Stimulated activated naive CD8-positive, alpha-beta T cell treated with anti-CD3 and anti-CD28 coated beads, Interleukin-15, Interleukin-2, amounts not matched to agents 100 ng/mL and 50 ng/mL, for 24 hours (primary cell): ENCODE measurements around the gene RPN1.
"Not testable (repeated sequence)": the region's sequence is repeated elsewhere in the genome, so short reads cannot be mapped to it uniquely, and the experiment has no call there.

Source experiments
- H3K27ac Mint-ChIP-seq: one replicate; pipeline ENCODE4 v1.8.0; 2021; ENCODE audit warnings: mild to moderate bottlenecking, mixed read lengths
- H3K27me3 Mint-ChIP-seq: one replicate; pipeline ENCODE4 v1.8.0; 2021; ENCODE audit warnings: mixed read lengths
- H3K36me3 Mint-ChIP-seq: one replicate; pipeline ENCODE4 v1.8.0; 2021; ENCODE audit warnings: low read depth, mixed read lengths
- H3K4me1 Mint-ChIP-seq: one replicate; pipeline ENCODE4 v1.8.0; 2021; ENCODE audit warnings: low read depth, mixed read lengths
- H3K4me3 Mint-ChIP-seq: one replicate; pipeline ENCODE4 v1.8.0; 2021; ENCODE audit warnings: mild to moderate bottlenecking, mixed read lengths
- H3K9me3 Mint-ChIP-seq: one replicate; pipeline ENCODE4 v1.8.0; 2021; ENCODE audit warnings: mixed read lengths

Gene RPN1

DNA sequence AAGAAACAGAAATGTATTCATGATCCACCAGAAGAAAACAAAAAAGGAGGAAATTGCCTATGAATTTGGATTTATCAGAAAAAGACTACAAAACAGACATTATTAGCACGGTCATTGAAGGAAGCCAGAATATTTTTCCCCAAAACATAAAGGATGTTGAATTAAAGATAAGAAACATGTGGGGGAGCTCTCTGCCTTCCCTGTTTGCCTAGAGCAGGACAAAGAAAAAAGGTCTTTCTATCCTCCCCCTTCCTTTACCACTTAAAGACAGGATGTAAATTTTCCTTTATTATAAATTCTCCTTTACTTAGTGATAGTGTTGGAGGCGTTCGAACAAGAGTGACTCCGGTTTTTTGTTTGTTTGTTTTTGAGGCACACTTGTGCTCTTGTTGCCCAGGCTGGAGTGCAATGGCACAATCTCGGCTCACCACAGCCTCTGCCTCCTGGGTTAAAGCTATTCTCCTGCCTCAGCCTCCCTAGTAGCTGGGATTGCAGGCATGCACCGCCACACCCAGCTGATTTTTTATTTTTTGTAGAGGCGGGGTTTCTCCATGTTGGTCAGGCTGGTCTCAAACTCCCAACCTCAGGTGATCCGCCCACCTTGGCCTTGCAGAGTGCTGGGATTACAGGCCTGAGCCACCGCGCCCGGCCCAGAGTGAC is 14.9 kb upstream of the RPN1 start:
- H3K27me3 Mint-ChIP-seq: no peaks in the 10 kb centered on the region
- no peak overlapping the region for H3K27ac Mint-ChIP-seq
- no peaks in the 10 kb centered on the region for H3K36me3 Mint-ChIP-seq
- no peak overlapping the region for H3K4me3 Mint-ChIP-seq
- H3K9me3 Mint-ChIP-seq: no peaks in the 10 kb centered on the region
- no peaks in the 10 kb centered on the region for H3K4me1 Mint-ChIP-seq

DNA sequence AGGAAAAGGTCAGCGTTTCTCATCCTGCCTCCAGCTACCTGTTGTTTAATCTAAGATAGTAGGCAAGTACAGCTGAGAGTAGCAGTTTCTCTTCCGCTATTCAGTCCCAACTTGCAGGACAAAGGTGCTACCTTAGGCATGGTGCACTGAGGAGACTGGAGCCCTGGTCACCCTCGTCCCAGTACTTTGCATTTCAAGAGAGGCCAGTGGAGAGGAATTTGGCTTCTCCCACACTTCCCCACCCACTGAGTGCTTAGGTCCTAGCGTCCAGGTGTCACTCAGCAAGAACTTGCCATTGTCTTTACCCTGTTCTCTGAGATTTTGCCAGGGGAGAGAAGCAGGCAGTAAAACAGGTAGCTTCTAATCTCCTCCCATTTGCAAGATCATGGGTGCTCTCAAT is 12.5 kb upstream of the RPN1 start:
- Mint-ChIP-seq H3K4me1 (no peaks in the 10 kb centered on the region), H3K4me3 (no peak overlapping the region), H3K9me3 (no peaks in the 10 kb centered on the region), H3K27ac (no peak overlapping the region), H3K27me3 (no peaks in the 10 kb centered on the region), H3K36me3 (no peaks in the 10 kb centered on the region)

DNA sequence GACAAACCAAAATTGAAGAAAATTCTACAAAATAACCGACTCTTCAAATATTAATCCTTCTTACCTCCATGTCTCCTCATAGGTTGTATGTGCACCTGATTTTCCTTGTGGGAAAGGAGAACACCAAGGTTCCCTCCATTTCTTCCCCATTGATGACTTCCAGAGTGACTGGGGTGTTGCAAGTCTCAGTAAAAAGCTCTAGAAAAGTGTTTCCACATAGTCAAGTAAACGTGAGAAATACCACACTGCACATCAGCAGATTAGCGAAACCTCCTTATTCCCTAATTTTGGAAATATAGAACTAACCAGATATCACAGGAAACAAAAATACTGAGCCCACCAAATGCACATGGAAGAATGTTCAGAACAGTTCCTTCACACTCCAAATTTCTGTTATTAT is 4.9 kb upstream of the RPN1 start:
- Mint-ChIP-seq H3K36me3 (no peaks in the 10 kb centered on the region), H3K4me3 (no peak overlapping the region), H3K4me1 (peaks cover 13% of the 10 kb centered on the region), H3K27me3 (no peaks in the 10 kb centered on the region), H3K9me3 (no peaks in the 10 kb centered on the region), H3K27ac (no peak overlapping the region)

DNA sequence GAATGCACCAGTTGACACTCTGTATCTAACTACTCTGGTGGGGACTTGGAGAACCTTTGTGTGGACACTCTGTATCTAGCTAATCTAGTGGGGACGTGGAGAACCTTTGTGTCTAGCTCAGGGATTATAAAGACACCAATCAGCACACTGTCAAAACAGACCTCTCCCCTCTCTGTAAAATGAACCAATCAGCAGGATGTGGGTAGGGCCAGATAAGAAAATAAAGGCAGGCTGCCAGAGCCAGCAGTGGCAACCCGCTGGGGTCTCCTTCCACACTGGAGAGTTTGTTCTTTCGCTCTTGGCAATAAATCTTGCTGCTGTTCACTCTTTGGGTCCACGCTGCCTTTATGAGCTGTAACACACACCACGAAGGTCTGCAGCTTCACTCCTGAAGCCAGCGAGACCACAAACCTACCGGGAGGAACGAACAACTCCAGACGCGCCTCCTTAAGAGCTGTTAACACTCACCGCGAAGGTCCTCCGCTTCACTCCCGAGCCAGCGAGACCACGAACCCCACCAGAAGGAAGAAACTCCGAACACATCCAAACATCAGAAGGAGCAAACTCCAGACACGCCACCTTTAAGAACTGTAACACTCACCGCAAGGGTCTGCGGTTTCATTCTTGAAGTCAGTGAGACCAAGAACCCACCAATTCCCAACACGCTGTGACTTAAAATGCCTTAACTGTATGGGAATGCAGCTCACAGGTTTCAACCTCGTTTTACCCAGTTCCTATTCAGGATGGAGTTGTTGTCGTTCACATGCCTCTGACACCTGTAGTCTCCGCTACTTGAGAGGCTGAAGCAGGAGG is 3.6 kb upstream of the RPN1 start:
- not testable (repeated sequence) for H3K36me3 Mint-ChIP-seq, H3K27ac Mint-ChIP-seq, H3K9me3 Mint-ChIP-seq, H3K27me3 Mint-ChIP-seq
- Mint-ChIP-seq H3K4me1 (peaks cover 17% of the 10 kb centered on the region), H3K4me3 (peak overlapping the region; percentile 74)

DNA sequence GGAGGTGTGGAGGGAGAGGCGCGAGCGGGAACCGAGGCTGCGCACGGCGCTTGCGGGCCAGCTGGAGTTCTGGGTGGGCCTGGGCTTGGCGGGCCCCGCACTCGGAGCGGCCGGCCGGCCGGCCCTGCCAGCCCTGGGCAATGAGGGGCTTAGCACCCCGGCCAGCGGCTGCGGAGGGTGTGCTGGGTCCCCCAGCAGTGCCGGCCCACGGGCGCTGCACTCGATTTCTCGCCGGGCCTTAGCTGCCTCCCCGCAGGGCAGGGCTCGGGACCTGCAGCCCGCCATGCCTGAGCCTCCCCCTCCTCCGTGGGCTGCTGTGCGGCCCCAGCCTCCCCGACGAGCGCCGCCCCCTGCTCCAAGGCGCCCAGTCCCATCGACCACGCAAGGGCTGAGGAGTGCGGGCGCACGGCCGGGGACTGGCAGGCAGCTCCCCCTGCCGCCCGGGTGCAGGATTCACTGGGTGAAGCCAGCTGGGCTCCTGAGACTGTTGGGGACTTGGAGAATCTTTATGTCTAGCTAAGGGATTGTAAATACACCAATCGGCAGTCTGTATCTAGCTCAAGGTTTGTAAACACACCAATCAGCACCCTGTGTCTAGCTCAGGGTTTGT is 2.9 kb upstream of the RPN1 start:
- H3K27ac Mint-ChIP-seq, H3K36me3 Mint-ChIP-seq, H3K9me3 Mint-ChIP-seq, H3K27me3 Mint-ChIP-seq: not testable (repeated sequence)
- Mint-ChIP-seq H3K4me1 (peaks cover 24% of the 10 kb centered on the region), H3K4me3 (peak overlapping the region; percentile 74)

DNA sequence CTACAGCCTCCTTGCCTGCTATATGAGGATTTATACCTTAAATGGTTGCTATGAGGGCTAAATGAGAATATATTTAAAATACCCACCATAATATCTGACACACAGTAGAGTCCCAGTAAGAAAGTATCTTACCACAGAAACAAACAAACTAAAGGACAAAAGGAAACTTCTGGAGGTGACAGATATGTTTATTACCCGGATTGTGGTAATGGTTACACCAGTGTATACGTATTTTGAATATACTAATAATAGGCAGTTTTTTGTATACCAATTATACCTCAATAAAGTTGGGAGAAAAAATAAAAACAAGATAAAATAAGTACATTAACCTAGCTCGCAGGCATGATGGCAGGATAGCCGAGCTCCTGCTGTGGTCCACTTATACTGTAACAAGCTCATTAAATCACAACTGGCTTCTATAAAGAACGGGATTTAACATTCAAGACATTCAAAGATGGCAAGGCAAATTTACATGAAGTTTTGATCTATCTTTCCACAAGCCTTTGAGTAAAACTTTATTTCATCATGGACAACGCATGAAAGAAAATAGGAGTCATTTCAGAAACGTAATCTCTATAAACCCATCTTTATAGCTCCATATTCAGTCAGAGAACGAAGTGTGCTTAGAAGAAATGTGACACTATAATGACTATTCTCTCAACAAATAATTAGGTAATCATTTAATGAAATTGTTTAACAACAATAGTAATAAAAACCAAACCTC is 1.5 kb downstream of the RPN1 start:
- no peaks in the 10 kb centered on the region for H3K9me3 Mint-ChIP-seq

DNA sequence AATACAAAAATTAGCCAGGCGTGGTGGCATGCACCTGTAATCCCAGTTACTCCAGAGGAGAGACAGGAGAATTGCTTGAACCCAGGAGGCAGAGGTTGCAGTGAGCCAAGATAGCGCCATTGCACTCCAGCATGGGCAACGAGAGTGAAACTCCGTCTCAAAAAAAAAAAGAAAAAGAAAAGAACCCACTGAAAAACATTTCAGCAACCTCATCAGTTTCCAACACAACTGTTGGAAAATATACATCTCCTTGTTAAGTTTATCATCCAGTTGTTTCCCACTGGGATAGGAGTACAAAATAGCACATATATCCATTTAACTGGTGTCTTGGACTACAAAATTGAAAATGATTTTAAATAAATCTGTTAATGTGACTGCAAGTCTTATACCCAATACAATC is 2.2 kb downstream of the RPN1 start:
- no peaks in the 10 kb centered on the region for H3K27me3 Mint-ChIP-seq
- peak overlapping the region; percentile 88 for H3K27ac Mint-ChIP-seq
- no peaks in the 10 kb centered on the region for H3K9me3 Mint-ChIP-seq
- H3K36me3 Mint-ChIP-seq: peaks cover 34% of the 10 kb centered on the region
- H3K4me1 Mint-ChIP-seq: peaks cover 42% of the 10 kb centered on the region
- H3K4me3 Mint-ChIP-seq: peak overlapping the region; percentile 95

More for the DNA sequence above, 1.5 kb downstream of the RPN1 start:
- Mint-ChIP-seq H3K36me3 (peaks cover 30% of the 10 kb centered on the region), H3K4me3 (peak overlapping the region; percentile 95), H3K27me3 (no peaks in the 10 kb centered on the region), H3K27ac (peak overlapping the region; percentile 88), H3K4me1 (peaks cover 47% of the 10 kb centered on the region)

DNA sequence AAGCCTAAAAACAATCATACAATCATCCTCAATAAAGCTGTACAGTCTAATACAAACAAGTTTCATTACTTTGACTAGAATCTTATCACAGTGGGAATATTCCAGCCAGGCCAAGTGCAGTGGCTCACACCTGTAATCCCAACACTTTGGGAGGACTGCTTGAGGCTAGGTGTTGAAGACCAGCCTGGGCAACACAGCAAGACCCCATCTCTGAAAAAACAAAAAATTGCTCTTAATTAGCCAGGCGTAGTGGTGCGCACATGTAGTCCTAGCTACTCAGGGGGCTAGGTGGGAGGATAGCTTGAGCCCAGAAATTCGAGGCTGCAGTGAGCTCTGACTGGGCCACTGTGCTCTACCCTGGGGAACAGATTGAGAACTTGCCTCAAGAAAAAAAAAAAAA is 3.3 kb downstream of the RPN1 start:
- H3K27ac Mint-ChIP-seq: peak overlapping the region; percentile 45
- peak overlapping the region; percentile 16 for H3K4me3 Mint-ChIP-seq
- peaks cover 44% of the 10 kb centered on the region for H3K36me3 Mint-ChIP-seq
- peaks cover 48% of the 10 kb centered on the region for H3K4me1 Mint-ChIP-seq
- no peaks in the 10 kb centered on the region for H3K27me3 Mint-ChIP-seq
- H3K9me3 Mint-ChIP-seq: no peaks in the 10 kb centered on the region

DNA sequence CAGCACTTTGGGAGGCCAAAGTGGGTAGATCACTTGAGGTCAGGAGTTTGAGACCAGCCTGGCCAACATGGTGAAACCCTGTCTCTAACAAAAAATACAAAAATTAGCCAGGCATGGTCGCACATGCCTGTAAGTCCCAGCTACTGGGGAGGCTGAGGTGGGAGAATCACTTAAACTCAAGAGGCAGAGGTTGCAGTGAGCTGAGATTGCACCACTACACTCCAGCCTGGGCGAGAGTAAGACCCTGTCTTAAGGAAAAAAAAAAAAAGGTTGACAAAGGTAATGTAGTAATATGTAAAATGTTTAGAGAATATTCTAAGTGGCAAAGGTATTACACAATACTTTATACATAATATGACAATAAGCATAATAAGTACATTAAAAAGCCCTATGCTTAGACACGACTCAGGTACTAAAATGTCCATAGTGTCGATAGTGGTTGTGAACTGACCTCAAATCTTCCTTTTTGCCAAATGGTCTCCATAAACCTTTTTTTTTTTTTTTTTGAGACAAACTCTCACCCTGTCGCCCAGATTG is 16.5 kb downstream of the RPN1 start:
- Mint-ChIP-seq H3K9me3 (no peaks in the 10 kb centered on the region), H3K4me1 (no peaks in the 10 kb centered on the region), H3K4me3 (no peak overlapping the region), H3K27me3 (no peaks in the 10 kb centered on the region), H3K27ac (no peak overlapping the region), H3K36me3 (peaks cover 56% of the 10 kb centered on the region)

DNA sequence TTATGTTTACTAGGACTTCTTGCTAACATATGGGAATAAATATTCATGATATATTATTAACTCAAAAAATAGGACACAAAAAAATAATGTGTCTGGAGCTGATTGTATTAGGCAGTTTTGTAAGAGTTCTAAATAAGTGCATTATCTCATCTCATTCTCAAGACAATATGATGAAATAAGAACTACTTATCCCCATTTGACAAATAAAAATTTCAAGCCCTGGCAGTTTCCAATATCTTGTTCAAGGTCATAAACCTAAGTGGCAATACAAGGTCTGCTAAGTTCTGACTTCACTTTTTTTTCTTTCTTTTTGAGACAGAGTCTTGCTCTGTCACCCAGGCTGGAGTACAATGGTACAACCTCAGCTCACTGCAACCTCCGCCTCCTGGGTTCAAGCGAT is 18.3 kb downstream of the RPN1 start:
- Mint-ChIP-seq H3K27me3 (no peaks in the 10 kb centered on the region), H3K9me3 (no peaks in the 10 kb centered on the region), H3K27ac (no peak overlapping the region), H3K4me1 (no peaks in the 10 kb centered on the region), H3K4me3 (no peak overlapping the region), H3K36me3 (peaks cover 54% of the 10 kb centered on the region)

DNA sequence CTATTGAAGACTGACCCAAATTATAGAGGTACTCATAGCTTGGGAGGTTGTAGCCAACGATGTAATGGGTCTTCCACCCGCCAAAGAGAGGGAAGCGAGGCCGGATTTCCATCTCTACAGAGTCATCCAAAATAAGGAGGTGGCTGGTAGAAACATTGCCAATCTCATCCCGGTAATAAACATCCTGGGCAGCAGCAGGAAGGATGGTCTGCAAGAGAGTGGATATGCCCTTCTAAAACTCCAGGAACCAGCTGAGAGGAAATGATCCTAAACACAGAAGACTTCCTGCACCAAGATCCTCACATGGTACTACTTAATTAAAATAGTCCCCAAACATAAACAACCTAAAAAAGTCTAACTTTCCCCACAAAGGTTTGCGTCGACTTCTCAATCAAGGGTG is 20.7 kb downstream of the RPN1 start:
- Mint-ChIP-seq H3K27ac (no peak overlapping the region), H3K4me3 (no peak overlapping the region), H3K4me1 (no peaks in the 10 kb centered on the region), H3K36me3 (peaks cover 67% of the 10 kb centered on the region), H3K27me3 (no peaks in the 10 kb centered on the region), H3K9me3 (no peaks in the 10 kb centered on the region)

DNA sequence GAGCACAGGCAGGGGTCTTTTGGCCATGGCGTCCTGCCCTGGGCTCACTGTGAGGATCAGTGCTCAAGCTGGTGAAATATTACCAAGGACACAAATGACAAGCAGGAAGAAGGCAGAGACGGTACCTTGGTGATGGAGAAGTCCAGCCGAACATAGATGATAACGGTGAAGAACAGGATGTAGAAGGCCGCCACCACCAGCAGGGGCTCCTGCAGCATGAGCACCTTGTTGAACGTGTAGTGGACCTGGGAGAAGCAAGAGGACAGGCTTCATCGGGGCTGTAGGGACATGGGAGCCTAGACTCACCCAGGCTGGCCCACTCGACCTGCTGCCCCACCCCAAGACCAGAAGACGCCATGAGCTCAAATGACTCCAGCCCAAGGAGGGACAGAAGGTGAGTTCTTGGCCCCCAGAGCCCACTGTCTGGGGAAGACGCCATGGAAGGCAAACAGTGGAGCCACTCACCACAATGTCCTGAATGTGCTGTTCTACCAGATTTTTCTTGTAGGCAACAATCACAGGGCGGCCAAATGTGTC is 25.1 kb downstream of the RPN1 start:
- Mint-ChIP-seq H3K4me1 (peaks cover 10% of the 10 kb centered on the region), H3K9me3 (no peaks in the 10 kb centered on the region), H3K27ac (no peak overlapping the region), H3K4me3 (no peak overlapping the region), H3K36me3 (peaks cover 76% of the 10 kb centered on the region), H3K27me3 (no peaks in the 10 kb centered on the region)

DNA sequence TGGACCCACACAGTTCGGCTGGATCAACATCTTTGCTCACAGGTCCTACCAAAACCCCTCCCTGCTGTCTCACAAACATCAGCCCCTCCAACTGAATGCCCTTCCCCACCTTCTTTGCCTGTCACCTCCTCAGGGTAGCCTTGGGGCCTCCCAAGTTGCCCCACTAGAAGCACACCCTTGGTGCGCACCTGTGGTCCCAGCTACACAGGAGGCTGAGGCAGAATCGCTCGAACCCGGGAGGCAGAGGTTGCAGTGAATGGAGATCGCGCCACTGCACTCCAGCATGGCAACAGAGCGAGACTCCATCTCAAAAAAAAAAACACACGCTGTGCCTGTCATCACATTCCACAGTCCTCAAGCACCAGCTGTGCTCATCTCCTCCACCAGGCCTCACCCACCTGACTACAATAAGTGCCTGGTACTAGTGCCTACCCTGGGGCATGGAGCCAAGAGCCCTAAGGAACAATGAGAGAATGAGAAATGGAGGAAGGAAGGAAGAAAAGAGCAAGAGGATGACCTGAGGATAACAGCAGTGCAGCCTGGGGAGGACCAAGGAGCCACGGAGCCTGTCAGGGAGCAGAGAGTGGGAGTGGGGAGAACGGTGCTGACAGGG is 26.0 kb downstream of the RPN1 start:
- H3K36me3 Mint-ChIP-seq: peaks cover 76% of the 10 kb centered on the region
- peak overlapping the region; percentile 28 for H3K27ac Mint-ChIP-seq
- no peaks in the 10 kb centered on the region for H3K27me3 Mint-ChIP-seq
- no peaks in the 10 kb centered on the region for H3K9me3 Mint-ChIP-seq
- no peak overlapping the region for H3K4me3 Mint-ChIP-seq
- peaks cover 18% of the 10 kb centered on the region for H3K4me1 Mint-ChIP-seq

DNA sequence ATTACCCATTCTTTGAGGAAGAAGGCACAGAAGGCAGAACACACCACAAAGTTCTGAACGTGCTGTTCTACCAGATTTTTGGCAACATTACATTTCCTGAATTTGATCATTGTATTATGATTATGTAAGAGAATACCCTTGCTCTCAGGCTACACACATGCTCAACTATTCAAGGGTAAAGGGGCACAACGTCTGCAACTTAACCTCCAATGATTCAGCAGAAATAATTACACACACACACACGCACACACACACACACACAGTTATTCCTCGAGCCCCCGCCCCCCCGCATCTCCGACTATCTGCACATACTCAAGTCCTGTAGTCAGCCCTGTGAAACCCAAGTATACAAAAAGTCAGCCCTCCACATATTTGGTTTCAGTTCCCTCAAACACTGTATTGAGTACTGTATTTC is 26.8 kb downstream of the RPN1 start:
- peak overlapping the region; percentile 23 for H3K27ac Mint-ChIP-seq
- H3K27me3 Mint-ChIP-seq: no peaks in the 10 kb centered on the region
- no peak overlapping the region for H3K4me3 Mint-ChIP-seq

More for the DNA sequence above, 26.8 kb downstream of the RPN1 start:
- no peaks in the 10 kb centered on the region for H3K9me3 Mint-ChIP-seq
- H3K36me3 Mint-ChIP-seq: peaks cover 80% of the 10 kb centered on the region
- peaks cover 27% of the 10 kb centered on the region for H3K4me1 Mint-ChIP-seq
